GM12864 (cell line): ENCODE measurements around the gene SUPT5H.

Source experiments
- DNase-seq: peaks from one replicate; pipeline ENCODE4 v3.0.0-alpha.2; 2011; ENCODE audit warnings: low read depth
- H3K4me3 ChIP-seq: 2 replicates; pipeline ENCODE4 v1.5.1; 2011; ENCODE audit warnings: mild to moderate bottlenecking, low read depth, low read length, control low read depth
- CTCF ChIP-seq: IDR thresholded peaks from 2 replicates; pipeline ENCODE4 v1.5.1; 2011; ENCODE audit warnings: low read depth, mild to moderate bottlenecking, moderate library complexity, low read length, control low read depth, inconsistent platforms; ENCODE audit errors: missing control alignments

SUPT5H gene

DNA sequence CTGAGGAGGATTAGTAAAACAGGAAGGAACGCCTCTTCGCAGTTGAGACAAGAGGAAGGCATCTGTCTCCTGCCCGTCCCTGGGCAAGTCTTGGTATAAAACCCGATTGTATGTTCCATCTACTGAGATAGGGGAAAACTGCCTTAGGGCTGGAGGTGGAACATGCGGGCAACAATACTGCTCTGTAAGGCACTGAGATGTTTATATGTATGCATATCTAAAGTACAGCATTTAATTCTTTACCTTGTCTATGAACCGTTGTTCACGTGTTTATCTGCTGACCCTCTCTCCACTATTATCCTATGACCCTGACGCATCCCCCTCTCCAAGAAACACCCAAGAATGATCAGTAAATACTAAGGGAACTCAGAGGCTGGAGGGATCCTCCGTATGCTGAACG lies 34.5 kb downstream of the SUPT5H start:
- peak overlapping the region; percentile 72 for H3K4me3 ChIP-seq
- DNase-seq, result no peak
- no peak for TF ChIP-seq CTCF

- peak within 1 kb of the TSS; percentile 72 for H3K4me3 ChIP-seq
- peak; percentile 84 for DNase-seq
- no peak for TF ChIP-seq CTCF
Measured at GRCh38 chr19:39480337-39481228, 35.2 kb downstream of the SUPT5H start, which contains the start of gene TIMM50. Gene TIMM50, plus strand, starts transcription at chr19:39480838. Its CDS starts 16 bp downstream, at chr19:39480854.

GRCh38 chr19:39481229-39481545 lies 35.8 kb downstream of the SUPT5H start:
- no peak for DNase-seq
- H3K4me3 ChIP-seq, result peak overlapping the region; percentile 72
- no peak for TF ChIP-seq CTCF

- peak overlapping the region; percentile 72 for H3K4me3 ChIP-seq
- no peak for TF ChIP-seq CTCF
- no peak for DNase-seq
Measured at GRCh38 chr19:39481676-39482075, 36.3 kb downstream of the SUPT5H start.

DNA sequence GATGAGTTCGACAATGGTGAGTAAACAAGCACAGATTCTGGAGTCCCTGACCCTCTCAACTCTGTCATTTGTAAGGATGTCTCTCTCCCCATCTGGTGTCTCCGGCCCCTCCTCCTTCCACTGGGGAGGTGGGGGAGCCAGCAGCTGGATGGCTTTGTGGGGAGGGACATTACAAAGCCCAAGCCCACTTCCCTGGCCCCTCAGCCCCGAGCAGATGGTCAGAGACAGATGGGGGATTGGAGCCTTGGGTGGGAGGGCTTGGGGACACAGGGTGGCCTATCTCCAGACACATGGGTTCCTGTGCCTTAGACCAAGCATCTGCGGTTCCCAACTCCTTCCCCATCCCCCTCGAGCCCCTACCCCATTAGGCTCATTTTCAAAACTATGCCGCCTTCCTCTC lies 37.8 kb downstream of the SUPT5H start:
- DNase-seq, result no peak
- TF ChIP-seq CTCF, result no peak

GRCh38 chr19:39489756-39490155 lies 44.4 kb downstream of the SUPT5H start:
- no peak for DNase-seq
- no peak for TF ChIP-seq CTCF

More for the DNA sequence above, 37.8 kb downstream of the SUPT5H start:
- no peak overlapping the region for H3K4me3 ChIP-seq

DNA sequence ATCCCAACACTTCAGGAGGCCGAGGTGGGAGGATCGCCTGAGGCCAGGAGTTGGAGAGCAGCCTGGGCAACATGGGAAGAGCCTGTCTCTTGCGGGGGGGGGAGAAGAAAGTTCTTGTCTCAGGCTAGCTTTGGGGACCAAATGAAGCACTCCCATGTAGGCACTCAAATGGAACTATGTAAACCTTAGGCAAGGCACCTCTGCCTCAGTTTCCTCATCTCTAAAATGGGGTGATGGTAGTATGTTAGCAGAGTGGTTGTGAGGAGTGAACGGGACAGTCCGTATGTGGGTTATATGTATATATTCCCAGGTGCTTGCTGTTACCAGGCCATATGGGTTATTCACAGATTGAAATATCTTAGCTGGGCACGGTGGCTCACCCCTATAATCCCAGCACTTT lies 46.8 kb downstream of the SUPT5H start:
- no peak overlapping the region for H3K4me3 ChIP-seq
- no peak for DNase-seq
- no peak for TF ChIP-seq CTCF

More at GRCh38 chr19:39489756-39490155, 44.4 kb downstream of the SUPT5H start:
- H3K4me3 ChIP-seq, result no peak overlapping the region
